ENCODE results near the gene TSPAN15.

DNA sequence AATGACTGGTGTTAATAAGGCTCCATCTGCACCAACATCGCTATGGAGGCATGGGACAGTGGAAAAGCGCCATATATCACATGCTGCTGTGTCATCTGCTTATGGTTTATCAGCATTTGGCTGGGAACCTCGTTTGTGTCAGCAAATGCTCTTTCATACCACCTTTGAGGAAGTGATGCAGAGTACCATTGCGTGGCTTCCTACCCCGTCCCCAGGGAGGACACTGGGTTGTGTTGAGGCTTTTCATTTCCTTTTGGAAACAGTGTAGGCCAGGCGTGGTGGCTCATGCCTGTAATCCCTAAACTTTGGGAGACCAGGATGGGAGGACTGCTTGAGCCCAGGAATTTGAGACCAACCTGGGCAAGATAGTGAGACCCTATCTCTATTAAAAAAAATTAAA lies 41.3 kb upstream of the TSPAN15 start:
- TF ChIP-seq, protein P1, sequence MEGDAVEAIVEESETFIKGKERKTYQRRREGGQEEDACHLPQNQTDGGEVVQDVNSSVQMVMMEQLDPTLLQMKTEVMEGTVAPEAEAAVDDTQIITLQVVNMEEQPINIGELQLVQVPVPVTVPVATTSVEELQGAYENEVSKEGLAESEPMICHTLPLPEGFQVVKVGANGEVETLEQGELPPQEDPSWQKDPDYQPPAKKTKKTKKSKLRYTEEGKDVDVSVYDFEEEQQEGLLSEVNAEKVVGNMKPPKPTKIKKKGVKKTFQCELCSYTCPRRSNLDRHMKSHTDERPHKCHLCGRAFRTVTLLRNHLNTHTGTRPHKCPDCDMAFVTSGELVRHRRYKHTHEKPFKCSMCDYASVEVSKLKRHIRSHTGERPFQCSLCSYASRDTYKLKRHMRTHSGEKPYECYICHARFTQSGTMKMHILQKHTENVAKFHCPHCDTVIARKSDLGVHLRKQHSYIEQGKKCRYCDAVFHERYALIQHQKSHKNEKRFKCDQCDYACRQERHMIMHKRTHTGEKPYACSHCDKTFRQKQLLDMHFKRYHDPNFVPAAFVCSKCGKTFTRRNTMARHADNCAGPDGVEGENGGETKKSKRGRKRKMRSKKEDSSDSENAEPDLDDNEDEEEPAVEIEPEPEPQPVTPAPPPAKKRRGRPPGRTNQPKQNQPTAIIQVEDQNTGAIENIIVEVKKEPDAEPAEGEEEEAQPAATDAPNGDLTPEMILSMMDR (conservative IDR thresholded peaks at IDR 0.05; ENCODE audit: low read depth, low read length), result no peak
- TF ChIP-seq EZH2 (IDR thresholded peaks at IDR 0.05; ENCODE audit: low read length, unreplicated experiment), result no peak

Measured in PC-3 (cell line).